GM18508 (cell line): ENCODE measurements around the gene RHOG.
A peak's percentile ranks its signal among the peaks of the same experiment; 100 is the strongest.

Source experiments
- ATAC-seq: cut with Tn5 transposase; IDR thresholded peaks from one replicate; pipeline ENCODE4 v1.9.1; 2021; ENCODE audit warnings: moderate number of reproducible peaks; ENCODE audit not compliant: insufficient read depth, unreplicated experiment

RHOG gene

DNA sequence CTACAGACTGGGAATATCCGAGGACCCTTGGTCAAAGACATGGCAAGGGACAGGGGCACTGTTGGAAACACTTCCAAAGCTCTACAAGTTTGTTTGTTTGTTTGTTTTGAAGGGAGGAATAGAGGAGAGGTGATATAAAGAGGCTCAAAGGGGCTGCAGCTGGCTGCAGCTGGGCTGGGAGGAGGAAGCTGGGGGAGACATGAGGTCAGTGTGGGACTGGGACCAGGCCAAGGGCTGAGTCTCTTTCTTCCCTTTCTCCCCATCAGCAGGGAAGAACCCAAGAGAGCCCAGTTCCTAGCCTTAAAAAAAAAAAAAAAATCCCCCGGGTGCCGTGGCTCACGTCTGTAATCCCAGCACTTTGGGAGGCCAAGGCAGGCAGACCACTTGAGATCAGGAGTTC, 5.0 kb downstream of the RHOG start:
- ATAC-seq, result no peak

- ATAC-seq, result no peak
Observed at GRCh38 chr11:3834664-3835461, 5.9 kb downstream of the RHOG start.

- no peak for ATAC-seq
Observed at GRCh38 chr11:3834349-3834663, 6.5 kb downstream of the RHOG start.

- no peak for ATAC-seq
Observed at GRCh38 chr11:3833449-3833848, 7.3 kb downstream of the RHOG start.

DNA sequence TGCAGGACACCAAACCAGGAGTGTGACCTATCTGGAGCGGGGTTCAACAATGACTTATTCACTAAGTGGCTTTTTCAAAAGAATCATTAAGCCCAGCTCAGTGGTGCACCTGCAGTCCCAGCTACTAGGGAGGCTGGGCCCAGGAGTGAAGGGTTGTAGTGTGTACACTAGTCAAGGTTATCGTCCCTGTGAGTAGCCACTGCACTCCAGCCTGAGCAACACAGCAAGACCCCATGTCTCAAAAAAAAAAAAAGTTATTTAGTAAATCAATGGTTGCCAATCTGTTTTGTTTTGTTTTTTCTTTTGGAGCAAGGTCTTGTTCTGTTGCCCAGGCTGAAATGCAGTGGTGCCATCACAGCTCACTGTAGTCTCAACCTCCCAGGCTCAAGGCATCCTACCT, 7.9 kb downstream of the RHOG start:
- ATAC-seq, result no peak

- ATAC-seq, result no peak
Observed at GRCh38 chr11:3831378-3832239, 9.2 kb downstream of the RHOG start.

GRCh38 chr11:3830730-3831129, 10.0 kb downstream of the RHOG start:
- no peak for ATAC-seq

DNA sequence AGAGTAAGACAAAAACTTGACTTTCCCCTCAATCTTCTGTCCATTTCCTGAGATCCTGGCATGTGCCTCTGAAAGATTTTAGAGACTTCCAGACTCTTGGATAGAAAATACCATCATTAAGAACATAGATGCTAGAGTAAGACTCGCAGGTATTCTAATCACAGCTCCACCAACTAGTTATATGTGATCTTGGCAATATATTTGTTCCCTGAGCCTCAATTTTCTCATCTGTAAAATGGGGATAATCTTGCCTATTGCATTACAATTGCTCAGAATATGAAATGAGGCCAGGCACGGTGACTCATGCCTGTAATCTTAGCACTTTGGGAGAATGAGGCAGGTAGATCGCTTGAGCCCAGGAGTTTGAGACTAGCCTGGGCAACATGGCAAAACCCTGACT, 10.7 kb downstream of the RHOG start:
- ATAC-seq, result no peak

GRCh38 chr11:3827434-3828186, 13.1 kb downstream of the RHOG start:
- ATAC-seq, result no peak

GRCh38 chr11:3826721-3827120, 14.0 kb downstream of the RHOG start:
- no peak for ATAC-seq

GRCh38 chr11:3825473-3826154, 15.1 kb downstream of the RHOG start:
- no peak for ATAC-seq

DNA sequence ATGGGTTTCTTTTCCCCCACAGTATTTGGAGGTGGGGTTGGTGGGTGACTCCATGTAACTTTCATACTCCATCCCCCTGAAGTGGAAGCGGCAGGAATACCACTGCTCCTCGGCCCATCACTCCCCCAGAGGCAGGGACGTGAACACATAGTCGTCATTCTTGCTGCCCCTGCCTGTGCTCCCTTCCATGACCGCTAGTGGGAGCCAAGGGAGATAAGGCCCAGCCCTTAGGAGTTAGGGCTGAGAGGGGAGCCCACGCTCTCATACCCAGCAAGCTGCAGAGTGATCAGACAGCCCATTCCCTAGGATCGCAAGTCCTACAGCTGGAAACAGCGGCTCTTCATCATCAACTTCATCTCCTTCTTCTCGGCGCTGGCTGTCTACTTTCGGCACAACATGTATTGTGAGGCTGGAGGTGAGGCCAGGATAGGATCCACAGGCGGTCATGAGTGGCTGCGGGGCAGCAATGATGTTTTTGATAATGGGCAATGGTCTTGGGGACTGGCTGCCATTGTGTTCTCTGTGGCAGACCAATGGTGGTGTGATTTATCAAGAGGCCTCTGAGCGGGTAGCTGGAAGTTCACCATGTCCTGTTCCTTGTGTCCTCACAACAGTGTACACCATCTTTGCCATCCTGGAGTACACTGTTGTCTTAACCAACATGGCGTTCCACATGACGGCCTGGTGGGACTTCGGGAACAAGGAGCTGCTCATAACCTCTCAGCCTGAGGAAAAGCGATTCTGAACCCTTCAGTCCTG, 15.9 kb downstream of the RHOG start:
- peak; percentile 61 for ATAC-seq

GRCh38 chr11:3823762-3824506, 16.8 kb downstream of the RHOG start:
- no peak for ATAC-seq

- ATAC-seq, result no peak
Observed at GRCh38 chr11:3823303-3823702, 17.5 kb downstream of the RHOG start.

DNA sequence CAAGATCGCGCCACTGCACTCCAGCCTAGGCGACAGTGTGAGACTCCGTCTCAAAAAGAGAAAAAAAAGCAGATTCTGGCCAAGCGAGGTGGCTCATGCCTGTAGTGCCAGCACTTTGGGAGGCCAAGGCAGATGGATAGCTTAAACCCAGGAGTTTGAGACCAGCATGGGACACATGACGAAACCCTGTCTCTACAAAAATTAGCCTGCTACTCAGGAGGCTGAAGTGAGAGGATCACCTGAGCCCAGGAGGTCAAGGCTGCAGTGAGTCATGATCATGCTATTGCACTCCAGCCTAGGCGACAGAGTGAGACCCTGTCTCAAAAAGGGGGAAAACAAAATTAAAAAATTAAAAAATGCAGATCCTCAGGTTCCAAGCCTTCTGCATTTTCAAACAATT, 18.4 kb downstream of the RHOG start:
- ATAC-seq, result no peak

- ATAC-seq, result no peak
Observed at GRCh38 chr11:3820971-3821370, 19.8 kb downstream of the RHOG start.

DNA sequence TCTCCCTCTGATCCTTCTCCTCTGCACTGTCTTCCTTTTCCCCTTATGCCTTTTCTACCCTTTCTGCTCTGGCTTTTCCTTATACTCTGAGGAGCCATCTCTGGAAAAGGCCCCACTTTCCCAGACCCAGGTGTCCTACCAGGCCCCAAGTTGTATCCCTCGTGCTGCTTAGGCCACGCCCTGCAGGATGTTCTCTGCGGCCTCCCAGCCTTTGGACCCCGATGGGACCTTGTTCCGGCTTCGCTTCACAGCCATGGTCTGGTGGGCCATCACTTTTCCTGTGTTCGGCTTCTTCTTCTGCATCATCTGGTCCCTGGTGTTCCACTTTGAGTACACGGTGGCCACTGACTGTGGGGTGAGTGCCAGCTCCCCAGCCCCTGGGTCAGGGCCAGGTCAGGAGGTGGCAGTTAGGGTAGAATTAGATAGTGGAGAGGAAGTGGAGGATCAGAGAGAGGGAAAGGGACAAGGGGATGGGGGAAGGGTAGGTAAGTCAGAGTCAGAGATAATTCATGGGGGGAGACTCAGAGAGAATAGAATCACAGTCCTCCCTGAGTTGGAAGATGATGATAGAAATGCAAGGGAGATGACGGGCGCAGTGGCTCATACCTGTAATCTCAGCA, 23.5 kb downstream of the RHOG start:
- ATAC-seq, result no peak

DNA sequence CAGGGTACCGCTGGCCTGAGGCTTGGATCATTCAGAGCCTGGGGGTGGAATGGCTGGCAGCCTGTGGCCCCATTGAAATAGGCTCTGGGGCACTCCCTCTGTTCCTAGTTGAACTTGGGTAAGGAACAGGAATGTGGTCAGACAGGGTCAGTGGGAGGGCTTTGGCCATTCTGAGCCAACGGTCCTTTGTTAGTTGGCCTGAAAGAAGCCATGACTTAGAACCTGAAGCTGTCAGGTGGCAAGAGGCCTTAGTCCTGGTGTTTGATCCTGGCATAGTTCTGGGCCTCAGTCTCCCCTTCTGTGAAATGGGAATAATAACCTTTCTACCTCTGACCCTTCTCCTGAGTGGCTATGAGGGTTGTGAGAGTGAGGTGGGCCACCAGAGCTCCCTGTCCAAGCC, 24.1 kb downstream of the RHOG start:
- no peak for ATAC-seq

DNA sequence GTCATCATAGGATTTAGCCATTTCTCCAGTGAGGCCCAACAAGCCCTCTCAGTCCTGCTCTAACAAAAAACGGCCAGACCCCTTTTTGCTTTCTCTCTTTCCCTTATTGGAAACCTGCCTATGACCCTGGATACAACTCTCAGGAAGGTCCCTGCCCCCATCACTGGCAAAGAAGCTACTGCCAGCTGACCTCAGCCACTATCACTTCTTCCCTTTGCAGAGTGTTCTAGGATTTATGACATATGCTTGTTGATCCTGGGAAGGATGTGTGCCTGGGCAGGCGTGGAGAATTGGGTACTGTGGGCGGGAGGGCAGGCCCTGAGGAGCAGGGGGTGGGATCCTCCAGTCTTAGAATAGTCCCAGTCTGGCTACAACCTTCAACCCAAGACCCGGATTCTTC, 24.9 kb downstream of the RHOG start:
- ATAC-seq, result no peak
